HEK293 (cell line): Measurements from ENCODE around the gene SLC34A3.
A peak's percentile ranks its signal among the peaks of the same experiment; 100 is the strongest.

ENCODE experiments used
- CTCF ChIA-PET: fragments of 350-600 bp; formaldehyde crosslinking; extraction: SDS; loops from one replicate; lab custom pipeline; 2021; ENCODE audit warnings: antibody characterized with exemption; lab: Yijun Ruan, JAX
- POLR2A ChIA-PET: fragments of 300-600 bp; formaldehyde crosslinking; extraction: SDS; loops from one replicate; lab custom pipeline; 2020; ENCODE audit warnings: antibody characterized with exemption, inconsistent platforms; lab: Yijun Ruan, JAX
- H3K27ac ChIP-seq: fragments of 200-500 bp; sonication (Bioruptor generic); 2 replicates; pipeline ENCODE4 v1.5.1; 2014; ENCODE audit warnings: low read depth, low read length, control low read depth, inconsistent platforms; ENCODE audit errors: extremely low read depth
- H3K36me3 ChIP-seq, 2 experiments: fragments of 200-500 bp in 1 of 2; sonication (Bioruptor generic) in 1 of 2; 1 replicate in 1 of 2; 2 replicates in 1 of 2; pipeline ENCODE4 v1.5.1; 2014 to 2017; ENCODE audit warnings: inconsistent platforms in 2 of 2, low read length in 2 of 2; ENCODE audit not compliant: control insufficient read depth in 2 of 2, insufficient read depth in 1 of 2
- H3K4me1 ChIP-seq: fragments of 200-500 bp; sonication (Bioruptor generic); 2 replicates; pipeline ENCODE4 v1.5.1; 2014; ENCODE audit warnings: mild to moderate bottlenecking, low read length, inconsistent platforms; ENCODE audit not compliant: control insufficient read depth, insufficient read depth
- H3K4me3 ChIP-seq: 2 replicates; pipeline ENCODE4 v1.5.1; 2011; ENCODE audit warnings: low read depth, mild to moderate bottlenecking, control low read depth, low read length, moderate library complexity
- H3K9me3 ChIP-seq: fragments of 200-500 bp; sonication (Bioruptor generic); 2 replicates; pipeline ENCODE4 v1.5.1; 2014; ENCODE audit warnings: low read depth, low read length, inconsistent platforms; ENCODE audit not compliant: control insufficient read depth, insufficient read depth
- FEZF1 ChIP-seq: fragments of 450-650 bp; formaldehyde crosslinking; IDR thresholded peaks from 2 replicates; pipeline ENCODE4 v1.5.1; 2016; ENCODE audit warnings: missing biosample characterization, missing genetic modification characterization
- MZF1 ChIP-seq: fragments of 450-650 bp; formaldehyde crosslinking; IDR thresholded peaks from 2 replicates; pipeline ENCODE4 v1.5.1; 2017; ENCODE audit warnings: missing biosample characterization, missing genetic modification characterization, borderline replicate concordance
- PBX3 ChIP-seq: sonication (generic); formaldehyde crosslinking; IDR thresholded peaks from 2 replicates; pipeline ENCODE4 v1.8.1; 2022; ENCODE audit warnings: mild to moderate bottlenecking, moderate library complexity, missing genetic modification reagents
- SCRT1 ChIP-seq: fragments of 450-650 bp; formaldehyde crosslinking; IDR thresholded peaks from 2 replicates; pipeline ENCODE4 v1.5.1; 2016; ENCODE audit warnings: missing biosample characterization, missing genetic modification characterization, borderline replicate concordance
- SETDB1 ChIP-seq: IDR thresholded peaks from one replicate; pipeline ENCODE4 v1.6.1; 2017; ENCODE audit warnings: mild to moderate bottlenecking, low read length, moderate library complexity, mixed read lengths; ENCODE audit not compliant: insufficient read length
- SP7 ChIP-seq: fragments of 450-650 bp; formaldehyde crosslinking; IDR thresholded peaks from 2 replicates; pipeline ENCODE4 v1.5.1; 2016; ENCODE audit warnings: missing biosample characterization, missing genetic modification characterization
- YY1 ChIP-seq: fragments of 450-650 bp; formaldehyde crosslinking; IDR thresholded peaks from 2 replicates; pipeline ENCODE4 v1.5.1; 2018; ENCODE audit warnings: missing biosample characterization, missing genetic modification characterization
- ZBTB1 ChIP-seq: fragments of 450-650 bp; formaldehyde crosslinking; IDR thresholded peaks from 2 replicates; pipeline ENCODE4 v1.5.1; 2016; ENCODE audit warnings: missing biosample characterization, missing genetic modification characterization
- ZBTB21 ChIP-seq: fragments of 450-650 bp; formaldehyde crosslinking; IDR thresholded peaks from 2 replicates; pipeline ENCODE4 v1.5.1; 2017; ENCODE audit warnings: missing biosample characterization, missing genetic modification characterization
- ZBTB48 ChIP-seq: fragments of 450-650 bp; formaldehyde crosslinking; IDR thresholded peaks from 2 replicates; pipeline ENCODE4 v1.5.1; 2016; ENCODE audit warnings: missing biosample characterization, missing genetic modification characterization
- ZBTB7A ChIP-seq: fragments of 450-650 bp; formaldehyde crosslinking; IDR thresholded peaks from 2 replicates; pipeline ENCODE4 v1.5.1; 2016; ENCODE audit warnings: low read depth, missing biosample characterization, missing genetic modification characterization
- ZBTB8A ChIP-seq: fragments of 450-650 bp; formaldehyde crosslinking; IDR thresholded peaks from 2 replicates; pipeline ENCODE4 v1.5.1; 2016; ENCODE audit warnings: missing biosample characterization, missing genetic modification characterization
- ZFHX2 ChIP-seq: fragments of 450-650 bp; formaldehyde crosslinking; conservative IDR thresholded peaks from 2 replicates; pipeline ENCODE4 v1.5.1; 2016; ENCODE audit warnings: missing biosample characterization, missing genetic modification characterization
- ZIC2 ChIP-seq: fragments of 450-650 bp; formaldehyde crosslinking; IDR thresholded peaks from 2 replicates; pipeline ENCODE4 v1.5.1; 2016; ENCODE audit warnings: missing biosample characterization, missing genetic modification characterization
- ZNF155 ChIP-seq: fragments of 450-650 bp; formaldehyde crosslinking; IDR thresholded peaks from 2 replicates; pipeline ENCODE4 v1.5.1; 2016; ENCODE audit warnings: missing biosample characterization, missing genetic modification characterization
- ZNF169 ChIP-seq: fragments of 450-650 bp; formaldehyde crosslinking; IDR thresholded peaks from 2 replicates; pipeline ENCODE4 v1.5.1; 2016; ENCODE audit warnings: missing biosample characterization, missing genetic modification characterization
- ZNF266 ChIP-seq: fragments of 450-650 bp; formaldehyde crosslinking; IDR thresholded peaks from 2 replicates; pipeline ENCODE4 v1.5.1; 2016; ENCODE audit warnings: missing biosample characterization, missing genetic modification characterization, low read depth
- ZNF341 ChIP-seq: fragments of 450-650 bp; formaldehyde crosslinking; IDR thresholded peaks from 2 replicates; pipeline ENCODE4; 2016; ENCODE audit warnings: low read depth, missing biosample characterization, missing genetic modification characterization
- ZNF510 ChIP-seq: fragments of 450-650 bp; formaldehyde crosslinking; IDR thresholded peaks from 2 replicates; pipeline ENCODE4 v1.5.1; 2018; ENCODE audit warnings: mild to moderate bottlenecking, missing genetic modification characterization, missing biosample characterization; ENCODE audit not compliant: insufficient replicate concordance
- ZNF521 ChIP-seq: fragments of 450-650 bp; formaldehyde crosslinking; IDR thresholded peaks from 2 replicates; pipeline ENCODE4 v1.5.1; 2017; ENCODE audit warnings: missing biosample characterization, mild to moderate bottlenecking, missing genetic modification characterization
- ZNF529 ChIP-seq: fragments of 450-650 bp; formaldehyde crosslinking; IDR thresholded peaks from 2 replicates; pipeline ENCODE4 v1.5.1; 2017; ENCODE audit warnings: missing genetic modification characterization, missing biosample characterization; ENCODE audit not compliant: insufficient replicate concordance
- ZNF600 ChIP-seq: fragments of 450-650 bp; formaldehyde crosslinking; IDR thresholded peaks from 2 replicates; pipeline ENCODE4 v1.5.1; 2016; ENCODE audit warnings: missing biosample characterization, missing genetic modification characterization
- ZNF629 ChIP-seq: fragments of 450-650 bp; formaldehyde crosslinking; IDR thresholded peaks from 2 replicates; pipeline ENCODE4 v1.5.1; 2017; ENCODE audit warnings: missing biosample characterization, missing genetic modification characterization
- ZSCAN16 ChIP-seq: fragments of 450-650 bp; formaldehyde crosslinking; IDR thresholded peaks from 2 replicates; pipeline ENCODE4 v1.5.1; 2016; ENCODE audit warnings: missing biosample characterization, missing genetic modification characterization
- TF ChIP-seq, protein P1 (sequence below): fragments of 450-650 bp; formaldehyde crosslinking; IDR thresholded peaks from 2 replicates; pipeline ENCODE4 v1.5.1; 2016; ENCODE audit warnings: missing biosample characterization, missing genetic modification characterization
- TF ChIP-seq, protein P2 (sequence below): fragments of 450-650 bp; formaldehyde crosslinking; IDR thresholded peaks from 2 replicates; pipeline ENCODE4 v1.5.1; 2017; ENCODE audit warnings: missing biosample characterization, missing genetic modification characterization
- TF ChIP-seq, protein P3 (sequence below): fragments of 450-650 bp; formaldehyde crosslinking; IDR thresholded peaks from 2 replicates; pipeline ENCODE4 v1.5.1; 2016; ENCODE audit warnings: missing biosample characterization, missing genetic modification characterization
- TF ChIP-seq, protein P4 (sequence below): fragments of 450-650 bp; formaldehyde crosslinking; IDR thresholded peaks from 2 replicates; pipeline ENCODE4 v1.5.1; 2016; ENCODE audit warnings: missing biosample characterization, missing genetic modification characterization, borderline replicate concordance

The SLC34A3 gene

GRCh38 chr9:137229903-137230704, 597 bp upstream of the SLC34A3 start:
- H3K4me1 ChIP-seq: no peaks in the 10 kb centered on the region
- CTCF ChIA-PET: interaction anchor here (0.6 to 5.6 kb wide), 7 partner anchors 50 to 332 kb away, joined by 3 to 69 read pairs (median 3); partner anchors contain the start of gene NPDC1
- no peak overlapping the region for H3K27ac ChIP-seq
- no peak overlapping the region for H3K4me3 ChIP-seq
- H3K9me3 ChIP-seq: no peaks in the 10 kb centered on the region
- no peaks in the 10 kb centered on the region for H3K36me3 ChIP-seq
- POLR2A ChIA-PET: interaction anchor here (0.6 to 17.2 kb wide), 6 partner anchors 11 to 160 kb away, joined by 3 to 304 read pairs (median 8); partner anchors contain the start of genes NDOR1, SAPCD2, SSNA1 and TMEM203
- TF ChIP-seq ZBTB8A (tag by site-specific recombination): 0 out of 2 replicates have a peak, but pooled peaks have one; percentile 29
- no peak for TF ChIP-seq ZNF529 (tag by site-specific recombination)
- TF ChIP-seq FEZF1 (tag by site-specific recombination): no peak
- no peak for TF ChIP-seq YY1 (tag by site-specific recombination)
- TF ChIP-seq MZF1 (tag by site-specific recombination): no peak
- TF ChIP-seq ZNF169: no peak
- no peak for TF ChIP-seq SCRT1 (tag by site-specific recombination)
- TF ChIP-seq, protein P1, sequence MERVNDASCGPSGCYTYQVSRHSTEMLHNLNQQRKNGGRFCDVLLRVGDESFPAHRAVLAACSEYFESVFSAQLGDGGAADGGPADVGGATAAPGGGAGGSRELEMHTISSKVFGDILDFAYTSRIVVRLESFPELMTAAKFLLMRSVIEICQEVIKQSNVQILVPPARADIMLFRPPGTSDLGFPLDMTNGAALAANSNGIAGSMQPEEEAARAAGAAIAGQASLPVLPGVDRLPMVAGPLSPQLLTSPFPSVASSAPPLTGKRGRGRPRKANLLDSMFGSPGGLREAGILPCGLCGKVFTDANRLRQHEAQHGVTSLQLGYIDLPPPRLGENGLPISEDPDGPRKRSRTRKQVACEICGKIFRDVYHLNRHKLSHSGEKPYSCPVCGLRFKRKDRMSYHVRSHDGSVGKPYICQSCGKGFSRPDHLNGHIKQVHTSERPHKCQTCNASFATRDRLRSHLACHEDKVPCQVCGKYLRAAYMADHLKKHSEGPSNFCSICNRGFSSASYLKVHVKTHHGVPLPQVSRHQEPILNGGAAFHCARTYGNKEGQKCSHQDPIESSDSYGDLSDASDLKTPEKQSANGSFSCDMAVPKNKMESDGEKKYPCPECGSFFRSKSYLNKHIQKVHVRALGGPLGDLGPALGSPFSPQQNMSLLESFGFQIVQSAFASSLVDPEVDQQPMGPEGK (tag by site-specific recombination): peak; percentile 19; the same call in 1 of the 2 replicates
- TF ChIP-seq ZIC2: peak; percentile 86
- TF ChIP-seq SETDB1: no peak
- no peak for TF ChIP-seq ZNF521 (tag by site-specific recombination)
- TF ChIP-seq ZNF510 (tag by site-specific recombination): no peak
- TF ChIP-seq ZBTB1 (tag by site-specific recombination): no peak
- TF ChIP-seq, protein P2, sequence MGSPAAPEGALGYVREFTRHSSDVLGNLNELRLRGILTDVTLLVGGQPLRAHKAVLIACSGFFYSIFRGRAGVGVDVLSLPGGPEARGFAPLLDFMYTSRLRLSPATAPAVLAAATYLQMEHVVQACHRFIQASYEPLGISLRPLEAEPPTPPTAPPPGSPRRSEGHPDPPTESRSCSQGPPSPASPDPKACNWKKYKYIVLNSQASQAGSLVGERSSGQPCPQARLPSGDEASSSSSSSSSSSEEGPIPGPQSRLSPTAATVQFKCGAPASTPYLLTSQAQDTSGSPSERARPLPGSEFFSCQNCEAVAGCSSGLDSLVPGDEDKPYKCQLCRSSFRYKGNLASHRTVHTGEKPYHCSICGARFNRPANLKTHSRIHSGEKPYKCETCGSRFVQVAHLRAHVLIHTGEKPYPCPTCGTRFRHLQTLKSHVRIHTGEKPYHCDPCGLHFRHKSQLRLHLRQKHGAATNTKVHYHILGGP (tag by site-specific recombination): no peak
- TF ChIP-seq ZBTB7A: no peak
- TF ChIP-seq ZNF629 (tag by site-specific recombination): no peak
- TF ChIP-seq SP7 (tag by site-specific recombination): no peak
- TF ChIP-seq ZNF266 (tag by site-specific recombination): no peak
- no peak for TF ChIP-seq ZNF341 (tag by site-specific recombination)
- TF ChIP-seq ZNF600 (tag by site-specific recombination): peak; percentile 80
- TF ChIP-seq, protein P3, sequence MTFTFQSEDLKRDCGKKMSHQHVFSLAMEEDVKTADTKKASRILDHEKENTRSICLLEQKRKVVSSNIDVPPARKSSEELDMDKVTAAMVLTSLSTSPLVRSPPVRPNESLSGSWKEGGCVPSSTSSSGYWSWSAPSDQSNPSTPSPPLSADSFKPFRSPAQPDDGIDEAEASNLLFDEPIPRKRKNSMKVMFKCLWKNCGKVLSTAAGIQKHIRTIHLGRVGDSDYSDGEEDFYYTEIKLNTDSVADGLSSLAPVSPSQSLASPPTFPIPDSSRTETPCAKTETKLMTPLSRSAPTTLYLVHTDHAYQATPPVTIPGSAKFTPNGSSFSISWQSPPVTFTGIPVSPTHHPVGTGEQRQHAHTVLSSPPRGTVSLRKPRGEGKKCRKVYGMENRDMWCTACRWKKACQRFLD (tag by site-specific recombination): no peak
- no peak for TF ChIP-seq ZNF155 (tag by site-specific recombination)
- TF ChIP-seq, protein P4, sequence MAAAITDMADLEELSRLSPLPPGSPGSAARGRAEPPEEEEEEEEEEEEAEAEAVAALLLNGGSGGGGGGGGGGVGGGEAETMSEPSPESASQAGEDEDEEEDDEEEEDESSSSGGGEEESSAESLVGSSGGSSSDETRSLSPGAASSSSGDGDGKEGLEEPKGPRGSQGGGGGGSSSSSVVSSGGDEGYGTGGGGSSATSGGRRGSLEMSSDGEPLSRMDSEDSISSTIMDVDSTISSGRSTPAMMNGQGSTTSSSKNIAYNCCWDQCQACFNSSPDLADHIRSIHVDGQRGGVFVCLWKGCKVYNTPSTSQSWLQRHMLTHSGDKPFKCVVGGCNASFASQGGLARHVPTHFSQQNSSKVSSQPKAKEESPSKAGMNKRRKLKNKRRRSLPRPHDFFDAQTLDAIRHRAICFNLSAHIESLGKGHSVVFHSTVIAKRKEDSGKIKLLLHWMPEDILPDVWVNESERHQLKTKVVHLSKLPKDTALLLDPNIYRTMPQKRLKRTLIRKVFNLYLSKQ (tag by site-specific recombination): no peak
- TF ChIP-seq ZFHX2: no peak
- no peak for TF ChIP-seq ZBTB48 (tag by site-specific recombination)
- TF ChIP-seq PBX3 (CRISPR knock-in tag): no peak
- TF ChIP-seq ZBTB21 (tag by site-specific recombination): no peak
- TF ChIP-seq ZSCAN16 (tag by site-specific recombination): no peak
